ENCODE measurements around the gene RBBP6.

The RBBP6 gene

GRCh38 chr16:24524855-24525677, 14.3 kb upstream of the RBBP6 start:
- no peak for DNase-seq (ENCODE audit: low read depth)

GRCh38 chr16:24525970-24526559, 13.3 kb upstream of the RBBP6 start:
- no peak for DNase-seq (ENCODE audit: low read depth)

- DNase-seq (ENCODE audit: low read depth), result no peak
These were observed 12.5 kb upstream of the RBBP6 start for GRCh38 chr16:24526701-24527495.

- DNase-seq (ENCODE audit: low read depth), result no peak
These were observed 8.2 kb upstream of the RBBP6 start for GRCh38 chr16:24531166-24531565.

- DNase-seq (ENCODE audit: low read depth), result no peak
These were observed 4.7 kb upstream of the RBBP6 start for GRCh38 chr16:24534620-24535019.

- no peak for DNase-seq (ENCODE audit: low read depth)
These were observed 3.5 kb upstream of the RBBP6 start for GRCh38 chr16:24535827-24536226.

GRCh38 chr16:24536671-24537070, 2.7 kb upstream of the RBBP6 start:
- DNase-seq (ENCODE audit: low read depth), result no peak

- DNase-seq (ENCODE audit: low read depth), result no peak
These were observed 1.7 kb upstream of the RBBP6 start for GRCh38 chr16:24537474-24538337.

GRCh38 chr16:24538756-24539294, 541 bp upstream of the RBBP6 start:
- no peak for DNase-seq (ENCODE audit: low read depth)

- DNase-seq (ENCODE audit: low read depth), result no peak
These were observed 660 bp downstream of the RBBP6 start for GRCh38 chr16:24539850-24540601.

- no peak for DNase-seq (ENCODE audit: low read depth)
These were observed 1.3 kb downstream of the RBBP6 start for GRCh38 chr16:24540602-24541210.

GRCh38 chr16:24541233-24541933, 2.0 kb downstream of the RBBP6 start:
- no peak for DNase-seq (ENCODE audit: low read depth)

- DNase-seq (ENCODE audit: low read depth), result no peak
These were observed 4.6 kb downstream of the RBBP6 start for GRCh38 chr16:24543949-24544348.

GRCh38 chr16:24544640-24545039, 5.3 kb downstream of the RBBP6 start:
- no peak for DNase-seq (ENCODE audit: low read depth)

- DNase-seq (ENCODE audit: low read depth), result no peak
These were observed 10.9 kb downstream of the RBBP6 start for GRCh38 chr16:24550295-24550694.

GRCh38 chr16:24552705-24553246, 13.4 kb downstream of the RBBP6 start:
- no peak for DNase-seq (ENCODE audit: low read depth)

GRCh38 chr16:24553983-24554382, 14.6 kb downstream of the RBBP6 start:
- no peak for DNase-seq (ENCODE audit: low read depth)

GRCh38 chr16:24555346-24555872, 16.0 kb downstream of the RBBP6 start:
- no peak for DNase-seq (ENCODE audit: low read depth)

- DNase-seq (ENCODE audit: low read depth), result no peak
These were observed 23.4 kb downstream of the RBBP6 start for GRCh38 chr16:24562811-24563210.

Data from stimulated activated CD8-positive, alpha-beta memory T cell treated with anti-CD3 and anti-CD28 coated beads, Interleukin-15, amount 100 ng/mL, for 24 hours (primary cell).